Thoracic aorta (tissue), 2 donors: ENCODE results near the gene ZNHIT6. TPM values are rescaled to one million over a fixed set of nuclear protein-coding genes. Genes with fewer than 3 reads are reported as not detected.

ENCODE experiments used
- ATAC-seq: fragments of 150-250 bp; one replicate; pipeline ENCODE4 v1.8.0; 2017; ENCODE audit warnings: low read depth; ENCODE audit not compliant: insufficient number of reproducible peaks, low FRiP score
- DNase-seq: peaks from one replicate; pipeline ENCODE4 v3.0.0-alpha.2; 2020; ENCODE audit warnings: low spot score
- H3K27ac ChIP-seq, 2 donors: fragments of 200-600 bp; sonication (generic); 1 replicate in 1 of 2; 2 replicates in 1 of 2; pipeline ENCODE4 v1.5.1; 2016; ENCODE audit warnings: mild to moderate bottlenecking in 2 of 2, moderate library complexity in 2 of 2
- H3K27me3 ChIP-seq: fragments of 200-600 bp; sonication (generic); replicated peaks from 2 replicates; pipeline ENCODE4 v1.6.0; 2016; ENCODE audit warnings: mild to moderate bottlenecking; ENCODE audit not compliant: insufficient read depth
- H3K36me3 ChIP-seq: fragments of 200-600 bp; sonication (generic); one replicate; pipeline ENCODE4 v1.5.1; 2016
- H3K4me1 ChIP-seq, 2 donors: fragments of 200-600 bp; sonication (generic); 1 replicate in 1 of 2; 2 replicates in 1 of 2; pipeline versions ENCODE4 v1.5.1 to v1.6.0; 2016; ENCODE audit warnings: low read depth in 2 of 2, mild to moderate bottlenecking in 1 of 2; ENCODE audit not compliant: control insufficient read depth in 1 of 2
- H3K4me3 ChIP-seq: fragments of 200-600 bp; sonication (generic); 2 replicates; pipeline ENCODE4 v1.5.1; 2016; ENCODE audit warnings: mild to moderate bottlenecking
- H3K9me3 ChIP-seq: fragments of 200-600 bp; sonication (generic); 2 replicates; pipeline ENCODE4 v1.5.1; 2016
- CTCF ChIP-seq: fragments of 200-600 bp; sonication (generic); IDR thresholded peaks from one replicate; pipeline ENCODE4 v1.5.1; 2019; ENCODE audit warnings: antibody characterized with exemption
- total RNA-seq, 2 donors: library from RNA; depleted of rRNA; stranded (reverse); fragments of >200 nt; gene quantifications; one replicate each; pipeline versions ENCODE4 v1.1.0 to v1.2.3, GENCODE V29; 2016

The ZNHIT6 gene
- total RNA-seq, 2 donors from 2014 or later, result 14.5 to 19.1 TPM

GRCh38 chr1:85621430-85621829 lies 86.8 kb downstream of the ZNHIT6 start:
- DNase-seq (no peak), ATAC-seq (no peak)
- H3K9me3 ChIP-seq, result peaks cover 10% of the 10 kb centered on the region
- peaks cover 6 to 10% of the 10 kb centered on the region in 2 donors for H3K4me1 ChIP-seq
- no peaks in the 10 kb centered on the region for H3K27me3 ChIP-seq
- no peaks in the 10 kb centered on the region for H3K36me3 ChIP-seq
- H3K4me3 ChIP-seq, result no peak overlapping the region
- H3K27ac ChIP-seq, result no peak overlapping the region
- no peak for TF ChIP-seq CTCF

- no peak for ATAC-seq
Observed at GRCh38 chr1:85617633-85618100, 90.6 kb downstream of the ZNHIT6 start.

GRCh38 chr1:85616736-85617135 lies 91.5 kb downstream of the ZNHIT6 start:
- Histone ChIP-seq H3K4me1 (peaks cover 15 to 18% of the 10 kb centered on the region in 2 donors), H3K27ac (no peak overlapping the region), H3K27me3 (no peaks in the 10 kb centered on the region), H3K9me3 (peaks cover 8% of the 10 kb centered on the region), H3K36me3 (no peaks in the 10 kb centered on the region), H3K4me3 (no peak overlapping the region)
- no peak for ATAC-seq
- no peak for DNase-seq
- no peak for TF ChIP-seq CTCF

More at GRCh38 chr1:85617633-85618100, 90.6 kb downstream of the ZNHIT6 start:
- Histone ChIP-seq H3K4me1 (peaks cover 7 to 9% of the 10 kb centered on the region in 2 donors), H3K36me3 (no peaks in the 10 kb centered on the region), H3K9me3 (peaks cover 10% of the 10 kb centered on the region), H3K27me3 (no peaks in the 10 kb centered on the region), H3K27ac (no peak overlapping the region), H3K4me3 (no peak overlapping the region)
- no peak for DNase-seq
- TF ChIP-seq CTCF, result no peak

- no peak overlapping the region for H3K27ac ChIP-seq
- H3K4me3 ChIP-seq, result peak overlapping the region; percentile 59
- no peaks in the 10 kb centered on the region for H3K27me3 ChIP-seq
- ATAC-seq, result no peak
- TF ChIP-seq CTCF, result no peak
- no peaks in the 10 kb centered on the region for H3K36me3 ChIP-seq
- H3K4me1 ChIP-seq, result peaks cover 19 to 22% of the 10 kb centered on the region in 2 donors
- no peak for DNase-seq
- H3K9me3 ChIP-seq, result peaks cover 4% of the 10 kb centered on the region
Observed at GRCh38 chr1:85616364-85616705, 91.9 kb downstream of the ZNHIT6 start.

- ATAC-seq, result no peak
- DNase-seq, result no peak
- TF ChIP-seq CTCF, result no peak
- no peaks in the 10 kb centered on the region for H3K27me3 ChIP-seq
- peaks cover 22 to 25% of the 10 kb centered on the region in 2 donors for H3K4me1 ChIP-seq
- no peaks in the 10 kb centered on the region for H3K9me3 ChIP-seq
- no peaks in the 10 kb centered on the region for H3K36me3 ChIP-seq
- H3K27ac ChIP-seq, result no peak overlapping the region
- peak overlapping the region; percentile 59 for H3K4me3 ChIP-seq
Observed at GRCh38 chr1:85615586-85616363, 92.5 kb downstream of the ZNHIT6 start.
